Mammary epithelial cell (primary cell): ENCODE data around the gene FAM151A.

Source experiments
- EZH2 ChIP-seq: IDR thresholded peaks from 2 replicates; pipeline ENCODE4 v1.6.1; 2012; ENCODE audit warnings: low read length, inconsistent platforms, borderline replicate concordance
- TF ChIP-seq, protein P1 (sequence below), 2 donors: IDR thresholded peaks in 1 of 2; conservative IDR thresholded peaks in 1 of 2; 2 replicates each; pipeline ENCODE4 v1.5.1; 2011 to 2012; ENCODE audit warnings: inconsistent platforms in 2 of 2, low read length in 2 of 2, mild to moderate bottlenecking in 2 of 2, control low read depth in 1 of 2, low read depth in 1 of 2; ENCODE audit not compliant: insufficient read depth in 1 of 2; ENCODE audit errors: extremely low read depth in 1 of 2

DNA sequence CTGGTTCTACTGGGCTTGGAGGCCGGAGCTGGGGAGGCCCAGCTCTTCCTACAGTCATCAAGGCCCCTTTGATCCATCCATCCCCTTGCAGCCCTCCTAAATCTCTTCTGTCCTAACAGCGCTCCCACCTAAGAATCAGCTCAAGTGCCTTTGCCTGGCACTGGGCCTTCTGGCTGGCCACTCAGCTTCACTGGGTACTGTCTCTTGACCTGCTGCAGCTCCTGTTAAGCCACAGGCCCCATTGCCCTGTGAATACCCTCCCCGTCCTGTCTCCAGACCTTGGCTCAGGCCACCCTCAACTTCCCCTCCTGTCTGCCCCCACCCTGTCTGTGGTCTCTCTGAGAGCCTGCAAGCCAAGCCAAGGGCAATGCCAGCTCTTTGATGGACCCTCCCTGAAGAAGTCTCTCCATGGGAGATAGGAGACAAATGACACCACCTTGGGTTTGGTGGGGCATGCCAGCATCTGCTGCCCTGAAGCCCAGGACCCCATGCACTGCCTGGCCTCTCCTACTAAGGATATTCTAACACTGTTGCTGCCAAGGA, 27.3 kb downstream of the FAM151A start:
- TF ChIP-seq, protein P1, sequence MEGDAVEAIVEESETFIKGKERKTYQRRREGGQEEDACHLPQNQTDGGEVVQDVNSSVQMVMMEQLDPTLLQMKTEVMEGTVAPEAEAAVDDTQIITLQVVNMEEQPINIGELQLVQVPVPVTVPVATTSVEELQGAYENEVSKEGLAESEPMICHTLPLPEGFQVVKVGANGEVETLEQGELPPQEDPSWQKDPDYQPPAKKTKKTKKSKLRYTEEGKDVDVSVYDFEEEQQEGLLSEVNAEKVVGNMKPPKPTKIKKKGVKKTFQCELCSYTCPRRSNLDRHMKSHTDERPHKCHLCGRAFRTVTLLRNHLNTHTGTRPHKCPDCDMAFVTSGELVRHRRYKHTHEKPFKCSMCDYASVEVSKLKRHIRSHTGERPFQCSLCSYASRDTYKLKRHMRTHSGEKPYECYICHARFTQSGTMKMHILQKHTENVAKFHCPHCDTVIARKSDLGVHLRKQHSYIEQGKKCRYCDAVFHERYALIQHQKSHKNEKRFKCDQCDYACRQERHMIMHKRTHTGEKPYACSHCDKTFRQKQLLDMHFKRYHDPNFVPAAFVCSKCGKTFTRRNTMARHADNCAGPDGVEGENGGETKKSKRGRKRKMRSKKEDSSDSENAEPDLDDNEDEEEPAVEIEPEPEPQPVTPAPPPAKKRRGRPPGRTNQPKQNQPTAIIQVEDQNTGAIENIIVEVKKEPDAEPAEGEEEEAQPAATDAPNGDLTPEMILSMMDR (conservative IDR thresholded peaks at IDR 0.05 in 1 of 2, IDR thresholded peaks at IDR 0.05 in 1 of 2; ENCODE audit: extremely low read depth in 1 of 2, insufficient read depth in 1 of 2, low read depth in 1 of 2, low read length in 2 of 2) = no peak
- TF ChIP-seq EZH2 = no peak
